Hepatocyte (in vitro differentiated cells): Measurements from ENCODE around the gene PPIF.

Source experiments
- EZH2 ChIP-seq: fragments of 200-600 bp; sonication (generic); IDR thresholded peaks from 2 replicates; pipeline ENCODE4 v1.6.1; 2016; ENCODE audit warnings: antibody characterized with exemption, mild to moderate bottlenecking, borderline replicate concordance
- EZH2phosphoT487 ChIP-seq: fragments of 200-600 bp; sonication (generic); IDR thresholded peaks from one replicate; pipeline ENCODE4 v1.6.1; 2018; ENCODE audit warnings: antibody characterized with exemption, mild to moderate bottlenecking, low read depth, moderate library complexity; ENCODE audit not compliant: unreplicated experiment, severe bottlenecking
- TF ChIP-seq, protein P1 (sequence below): fragments of 200-600 bp; sonication (generic); IDR thresholded peaks from 2 replicates; pipeline ENCODE4 v1.5.1; 2016; ENCODE audit warnings: antibody characterized with exemption, mild to moderate bottlenecking; ENCODE audit not compliant: poor library complexity

DNA sequence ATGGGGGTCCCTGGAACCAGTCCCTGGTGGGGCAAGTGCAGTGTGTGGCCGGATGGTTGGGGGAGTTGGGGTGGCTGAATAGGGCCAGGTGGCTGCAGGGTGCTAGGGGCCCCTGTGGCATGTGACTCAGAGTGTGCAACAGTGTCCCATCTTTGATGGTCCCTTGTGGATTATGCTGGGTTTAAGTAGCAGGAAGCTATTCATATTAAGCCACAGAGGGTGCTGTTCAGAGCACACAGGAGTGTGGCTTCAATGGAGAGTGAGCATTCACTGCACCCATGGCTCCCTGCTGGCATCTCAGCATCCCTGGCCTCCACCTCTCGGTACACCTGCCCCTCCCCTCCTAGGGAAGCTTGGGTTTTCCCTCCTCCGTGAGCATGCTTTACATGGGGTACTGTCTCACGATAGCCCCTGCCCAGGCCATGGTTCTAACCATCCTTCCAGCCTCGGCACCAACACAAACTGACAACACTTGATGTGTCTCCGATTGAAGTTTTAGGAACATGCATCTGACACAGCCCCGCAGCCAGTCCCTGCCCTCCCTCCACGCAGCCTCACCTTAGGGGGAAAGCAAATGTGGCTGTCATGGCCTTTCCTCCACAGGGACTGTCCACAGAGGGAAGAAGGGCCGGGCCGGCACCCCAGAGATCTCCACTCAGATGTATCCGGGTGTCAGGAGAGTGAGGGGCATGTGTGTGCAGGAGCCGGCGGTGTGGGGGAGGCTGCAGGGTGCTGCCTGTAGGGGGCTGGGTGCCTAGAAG is 30.4 kb upstream of the PPIF start:
- TF ChIP-seq, protein P1, sequence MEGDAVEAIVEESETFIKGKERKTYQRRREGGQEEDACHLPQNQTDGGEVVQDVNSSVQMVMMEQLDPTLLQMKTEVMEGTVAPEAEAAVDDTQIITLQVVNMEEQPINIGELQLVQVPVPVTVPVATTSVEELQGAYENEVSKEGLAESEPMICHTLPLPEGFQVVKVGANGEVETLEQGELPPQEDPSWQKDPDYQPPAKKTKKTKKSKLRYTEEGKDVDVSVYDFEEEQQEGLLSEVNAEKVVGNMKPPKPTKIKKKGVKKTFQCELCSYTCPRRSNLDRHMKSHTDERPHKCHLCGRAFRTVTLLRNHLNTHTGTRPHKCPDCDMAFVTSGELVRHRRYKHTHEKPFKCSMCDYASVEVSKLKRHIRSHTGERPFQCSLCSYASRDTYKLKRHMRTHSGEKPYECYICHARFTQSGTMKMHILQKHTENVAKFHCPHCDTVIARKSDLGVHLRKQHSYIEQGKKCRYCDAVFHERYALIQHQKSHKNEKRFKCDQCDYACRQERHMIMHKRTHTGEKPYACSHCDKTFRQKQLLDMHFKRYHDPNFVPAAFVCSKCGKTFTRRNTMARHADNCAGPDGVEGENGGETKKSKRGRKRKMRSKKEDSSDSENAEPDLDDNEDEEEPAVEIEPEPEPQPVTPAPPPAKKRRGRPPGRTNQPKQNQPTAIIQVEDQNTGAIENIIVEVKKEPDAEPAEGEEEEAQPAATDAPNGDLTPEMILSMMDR, result no peak
- TF ChIP-seq EZH2phosphoT487, result no peak
- TF ChIP-seq EZH2, result no peak
